PFSK-1 (cell line): ENCODE data around the gene ASIC4.

Experiments
- FOXP2 ChIP-seq: optimal IDR thresholded peaks from 2 replicates; pipeline ENCODE3; 2011; ENCODE audit warnings: borderline replicate concordance, control low read depth, inconsistent platforms; ENCODE audit not compliant: insufficient read depth; ENCODE audit errors: extremely low read length, extremely low read depth
- POLR2AphosphoS5 ChIP-seq: IDR thresholded peaks from 2 replicates; pipeline ENCODE4 v1.6.1; 2012; ENCODE audit warnings: low read depth, mild to moderate bottlenecking, control low read depth, low read length, moderate library complexity
- REST ChIP-seq, 2 experiments: IDR thresholded peaks; 2 replicates each; pipeline versions ENCODE4 v1.6.1 to v1.8.0; 2011 to 2012; ENCODE audit warnings: low read depth in 2 of 2, low read length in 2 of 2, control low read depth in 1 of 2, inconsistent platforms in 1 of 2, mild to moderate bottlenecking in 1 of 2, moderate library complexity in 1 of 2; ENCODE audit not compliant: insufficient read depth in 1 of 2
- SIN3A ChIP-seq: IDR thresholded peaks from 2 replicates; pipeline ENCODE4 v1.6.1; 2012; ENCODE audit warnings: mild to moderate bottlenecking, low read length, moderate library complexity, borderline replicate concordance; ENCODE audit not compliant: insufficient read depth
- TAF1 ChIP-seq: IDR thresholded peaks from 2 replicates; pipeline ENCODE4 v1.6.1; 2012; ENCODE audit warnings: low read length, control low read depth, borderline replicate concordance; ENCODE audit not compliant: insufficient read depth

ASIC4 gene

DNA sequence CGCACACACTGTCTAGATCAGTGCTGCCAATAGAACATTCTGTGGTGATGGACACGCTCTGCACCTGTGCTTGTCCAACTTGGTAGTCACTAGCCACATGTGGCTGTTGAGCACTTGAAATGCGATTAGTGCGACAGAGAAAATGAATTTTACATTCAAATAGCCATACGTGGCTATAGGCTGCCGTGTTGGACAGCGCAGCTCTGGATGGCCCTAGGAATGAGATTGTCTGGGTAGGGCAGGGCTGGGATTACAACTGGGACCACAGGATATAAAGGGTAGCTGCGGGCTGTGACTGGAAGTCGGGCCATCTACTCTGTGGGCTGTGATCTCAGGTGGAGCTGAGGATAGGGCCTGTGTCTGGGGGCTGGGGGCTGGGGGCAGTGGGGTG lies 5.2 kb downstream of the ASIC4 start:
- peak in 1 of 2 experiments; percentile 62; a peak in 1 of 4 replicates for TF ChIP-seq REST (IDR thresholded peaks at IDR 0.05; ENCODE audit: insufficient read depth in 1 of 2, low read depth in 2 of 2, low read length in 2 of 2)
- no peak for TF ChIP-seq TAF1

DNA sequence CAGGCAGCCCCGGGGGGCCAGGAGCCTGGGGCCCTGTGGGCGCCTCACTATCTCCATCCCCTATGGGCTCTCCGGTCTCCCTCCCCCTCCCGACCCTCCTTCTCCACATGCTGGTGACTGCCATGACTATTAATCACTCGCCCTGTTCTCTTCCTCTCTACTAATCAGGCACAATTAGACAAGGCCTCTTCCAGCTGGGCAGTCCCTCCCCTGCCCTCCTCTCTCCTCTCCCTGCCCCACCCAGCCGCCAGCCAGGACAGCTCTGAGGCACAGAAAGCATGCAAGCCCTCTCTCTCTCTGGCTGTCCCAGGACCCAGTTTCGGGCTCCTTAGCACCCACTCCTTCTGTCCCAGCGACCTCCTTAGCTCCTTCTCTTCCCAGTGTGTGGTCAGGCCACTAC lies 5.8 kb downstream of the ASIC4 start:
- TF ChIP-seq REST (IDR thresholded peaks at IDR 0.05; ENCODE audit: insufficient read depth in 1 of 2, low read depth in 2 of 2, low read length in 2 of 2) (no peak), FOXP2 (no peak), SIN3A (no peak), POLR2AphosphoS5 (no peak)

DNA sequence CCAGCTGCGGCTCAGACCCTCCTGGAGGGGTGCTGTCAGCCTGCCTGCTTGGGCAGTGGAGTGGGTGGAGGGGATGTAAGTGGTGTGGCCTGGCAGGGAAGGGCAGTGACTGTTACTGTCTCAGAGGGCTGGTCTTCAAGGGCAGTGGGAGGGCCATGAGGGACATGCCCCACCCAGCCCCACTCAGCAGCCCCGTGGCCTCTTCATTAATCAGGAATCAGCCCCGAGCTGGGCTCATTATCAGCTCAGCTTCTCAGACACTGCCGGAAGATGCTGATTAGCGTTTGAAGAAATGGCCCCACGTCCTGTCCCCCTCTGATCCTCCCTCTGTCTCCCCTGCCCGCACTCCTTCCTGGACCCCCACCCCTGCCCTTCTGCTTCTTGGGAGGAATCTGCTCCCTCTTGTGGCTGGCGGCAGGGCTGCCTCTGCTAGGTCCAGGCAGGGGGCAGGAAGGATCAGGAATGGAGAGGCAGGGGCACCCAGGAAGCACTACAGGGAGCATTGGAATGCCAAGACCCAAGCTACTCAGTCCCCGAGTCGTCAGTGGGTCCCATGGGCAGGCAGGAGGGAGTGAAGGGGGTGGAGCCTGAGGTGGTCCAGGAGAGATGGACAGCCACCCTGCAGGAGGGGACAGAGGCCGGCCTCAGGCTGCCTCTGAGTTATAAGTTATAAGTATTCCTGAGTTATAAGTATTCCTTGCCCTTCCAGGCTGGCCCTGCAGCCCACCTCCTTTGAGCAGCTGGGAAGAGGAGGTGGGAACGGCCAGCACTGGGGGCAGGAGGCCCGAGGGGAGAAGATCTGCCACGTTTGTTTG lies 7.0 kb downstream of the ASIC4 start:
- TF ChIP-seq FOXP2 (peak; percentile 10), SIN3A (no peak), TAF1 (no peak), REST (IDR thresholded peaks at IDR 0.05; ENCODE audit: insufficient read depth in 1 of 2, low read depth in 2 of 2, low read length in 2 of 2) (0 out of 4 replicates have a peak, but pooled peaks of 1 of the 2 experiments have one; percentile 31)

DNA sequence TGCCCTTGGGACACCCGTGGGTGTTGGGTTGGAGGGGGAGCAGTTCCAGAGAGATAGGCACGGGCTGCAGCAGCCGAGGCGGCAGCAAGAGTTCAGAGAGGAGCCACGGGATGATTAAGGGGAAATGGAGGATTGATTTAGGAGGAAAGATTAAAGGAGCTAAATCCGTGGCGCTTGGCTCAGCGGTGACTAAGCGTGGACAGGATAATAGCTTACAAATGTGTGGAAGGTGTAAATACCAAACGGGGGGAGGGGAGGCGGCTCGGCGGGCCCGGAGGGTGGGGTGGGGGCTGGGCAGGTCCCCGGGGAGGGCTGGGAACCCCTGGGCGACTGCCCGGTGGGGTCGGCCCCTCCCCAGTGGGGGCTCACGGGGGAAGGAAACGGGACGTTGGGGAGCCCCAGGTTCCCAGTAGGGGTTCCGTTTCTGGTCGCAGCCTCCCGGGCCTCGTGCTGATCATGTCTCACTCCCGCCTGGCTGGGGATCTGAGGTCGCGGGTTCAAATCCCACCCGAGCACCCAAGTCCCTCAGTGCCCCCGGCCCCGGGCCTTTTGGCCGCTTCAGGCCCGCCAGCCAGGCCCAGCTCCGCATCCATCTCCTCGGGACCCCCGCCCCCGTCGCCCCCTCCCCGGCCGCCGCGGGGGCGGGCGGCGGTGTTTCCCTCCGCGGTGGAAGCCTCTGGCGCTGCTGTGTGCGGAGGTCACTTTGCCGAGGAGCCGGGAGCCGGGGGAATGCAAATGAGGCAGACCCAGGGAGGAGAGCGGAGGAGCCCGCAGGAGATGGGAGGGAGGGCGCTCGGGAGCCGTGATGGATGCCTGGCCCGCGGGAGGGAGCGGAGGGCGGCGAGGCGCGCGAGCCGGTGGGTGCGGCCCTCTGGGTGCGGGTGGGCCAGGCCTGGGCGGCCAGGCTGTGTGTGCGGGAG lies 8.1 kb downstream of the ASIC4 start:
- TF ChIP-seq POLR2AphosphoS5 (no peak), FOXP2 (no peak), TAF1 (no peak), SIN3A (no peak), REST (IDR thresholded peaks at IDR 0.05; ENCODE audit: insufficient read depth in 1 of 2, low read depth in 2 of 2, low read length in 2 of 2) (no peak)
